ENCODE data around the gene HSPB1.
"Not testable (repeated sequence)": the region's sequence is repeated elsewhere in the genome, so short reads cannot be mapped to it uniquely, and the experiment has no call there.

The HSPB1 gene

GRCh38 chr7:76335417-76335816 lies 32.9 kb downstream of the HSPB1 start:
- not testable (repeated sequence) for DNase-seq

GRCh38 chr7:76336094-76336493 lies 33.6 kb downstream of the HSPB1 start:
- DNase-seq = no peak

- DNase-seq = no peak
Measured at GRCh38 chr7:76337147-76337546, 34.7 kb downstream of the HSPB1 start.

GRCh38 chr7:76338298-76339084 lies 36.0 kb downstream of the HSPB1 start:
- DNase-seq = no peak

- no peak for DNase-seq
Measured at GRCh38 chr7:76340617-76341131, 38.2 kb downstream of the HSPB1 start.

GRCh38 chr7:76342222-76342621 lies 39.7 kb downstream of the HSPB1 start:
- DNase-seq = no peak

- no peak for DNase-seq
Measured at GRCh38 chr7:76343294-76343930, 40.9 kb downstream of the HSPB1 start.

- DNase-seq = no peak
Measured at GRCh38 chr7:76343931-76344321, 41.5 kb downstream of the HSPB1 start.

- DNase-seq = no peak
Measured at GRCh38 chr7:76346097-76346496, 43.6 kb downstream of the HSPB1 start.

- DNase-seq = no peak
Measured at GRCh38 chr7:76346778-76347177, 44.3 kb downstream of the HSPB1 start.

- DNase-seq = no peak
Measured at GRCh38 chr7:76347710-76348109, 45.2 kb downstream of the HSPB1 start.

GRCh38 chr7:76349313-76349885 lies 46.9 kb downstream of the HSPB1 start:
- no peak for DNase-seq

- DNase-seq = no peak
Measured at GRCh38 chr7:76351372-76351771, 48.9 kb downstream of the HSPB1 start.

GRCh38 chr7:76352193-76352592 lies 49.7 kb downstream of the HSPB1 start:
- DNase-seq = no peak

- DNase-seq = no peak
Measured at GRCh38 chr7:76353744-76354143, 51.3 kb downstream of the HSPB1 start.

All from cortex of kidney (tissue), 1 donor.